Activated CD4-positive, alpha-beta T cell treated with anti-CD3 and anti-CD28 coated beads, Interleukin-2, amount 50 U/mL, for 1 hour (primary cell): ENCODE measurements around the gene LAMB1.
"Not testable (repeated sequence)": the region's sequence is repeated elsewhere in the genome, so short reads cannot be mapped to it uniquely, and the experiment has no call there.

Source experiments
- DNase-seq: peaks from one replicate; pipeline ENCODE4 v3.0.0-alpha.2; 2020

Gene LAMB1

DNA sequence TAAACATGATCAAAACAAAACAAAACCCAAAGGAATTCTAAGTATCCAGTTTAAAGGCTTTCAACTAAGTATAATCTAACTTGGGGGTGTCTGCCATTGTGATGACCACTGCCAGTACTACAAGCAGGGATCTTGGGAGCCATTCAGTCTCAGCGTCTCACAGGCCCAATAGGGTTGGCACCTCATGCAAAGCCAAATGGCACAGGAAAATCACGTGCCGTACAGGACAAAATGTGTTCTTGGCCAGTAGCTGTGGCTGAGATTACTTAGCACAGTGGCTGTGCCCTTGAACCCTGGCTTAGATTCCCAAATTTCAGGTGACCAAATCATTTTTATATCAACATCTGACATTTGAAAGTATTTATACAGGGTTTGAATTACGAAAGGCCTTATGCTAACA lies 62.0 kb downstream of the LAMB1 start:
- DNase-seq = no peak

GRCh38 chr7:107939573-107940489 lies 63.1 kb downstream of the LAMB1 start:
- no peak for DNase-seq

GRCh38 chr7:107938456-107939250 lies 64.3 kb downstream of the LAMB1 start:
- DNase-seq = no peak

DNA sequence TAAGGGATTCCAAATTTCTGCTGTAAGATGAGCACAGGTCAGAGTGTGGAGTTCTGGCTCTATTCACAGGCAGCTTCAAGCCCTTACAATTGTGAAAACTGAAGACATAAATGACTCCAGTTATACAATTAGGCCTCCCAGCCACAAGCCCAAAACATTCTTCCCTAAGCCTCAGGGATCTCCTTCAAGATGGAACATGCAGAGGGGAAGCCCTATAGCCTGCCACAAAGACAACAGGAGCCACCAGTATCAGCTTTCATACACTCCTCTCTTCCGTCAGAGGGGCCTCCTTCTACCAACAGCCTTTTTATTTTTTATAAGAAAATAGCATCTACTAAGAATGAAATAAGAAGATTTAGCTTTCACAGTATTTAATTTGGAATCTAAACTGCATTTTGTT lies 65.4 kb downstream of the LAMB1 start:
- no peak for DNase-seq

- no peak for DNase-seq
Observed at GRCh38 chr7:107936312-107936711, 66.6 kb downstream of the LAMB1 start.

GRCh38 chr7:107934991-107935770 lies 67.8 kb downstream of the LAMB1 start:
- no peak for DNase-seq

- no peak for DNase-seq
Observed at GRCh38 chr7:107933386-107934013, 69.5 kb downstream of the LAMB1 start.

DNA sequence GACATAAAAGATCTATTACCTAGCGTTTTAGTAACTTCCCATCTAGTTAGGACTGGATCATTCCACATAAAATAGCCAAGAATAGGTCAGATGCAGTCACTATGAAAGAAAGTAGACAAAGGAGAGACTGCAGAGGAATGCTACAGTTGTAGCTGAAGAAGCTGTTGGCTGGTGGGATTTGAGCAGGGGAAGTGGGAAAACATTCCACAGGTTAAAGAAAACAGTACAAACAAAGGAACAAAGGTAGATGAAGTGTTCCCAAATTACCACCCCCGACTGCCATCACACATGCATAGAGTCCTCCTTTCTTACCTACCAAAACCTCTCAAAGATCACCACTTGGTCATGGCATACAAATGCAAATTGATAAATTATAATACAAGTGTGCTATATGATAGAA lies 70.2 kb downstream of the LAMB1 start:
- DNase-seq = no peak

- DNase-seq = no peak
Observed at GRCh38 chr7:107931740-107932515, 71.0 kb downstream of the LAMB1 start.

GRCh38 chr7:107926481-107926880 lies 76.5 kb downstream of the LAMB1 start:
- no peak for DNase-seq

- no peak for DNase-seq
Observed at GRCh38 chr7:107924841-107925504, 78.0 kb downstream of the LAMB1 start.

GRCh38 chr7:107922886-107923285 lies 80.1 kb downstream of the LAMB1 start:
- no peak for DNase-seq

DNA sequence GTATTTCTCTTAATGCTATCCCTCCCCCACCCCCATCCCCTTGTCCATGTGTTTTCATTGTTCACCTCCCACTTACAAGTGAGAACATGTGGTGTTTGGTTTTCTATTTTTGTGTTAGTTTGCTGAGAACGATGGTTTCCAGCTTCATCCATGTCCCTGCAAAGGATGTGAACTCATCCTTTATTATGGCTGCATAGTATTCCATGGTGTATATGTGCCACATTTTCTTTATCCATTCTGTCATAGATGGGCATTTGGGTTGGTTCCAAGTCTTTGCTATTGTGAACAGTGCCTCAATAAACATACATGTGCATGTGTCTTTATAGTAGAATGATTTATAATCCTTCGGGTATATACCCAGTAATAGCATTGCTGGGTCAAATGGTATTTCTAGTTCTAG lies 81.1 kb downstream of the LAMB1 start:
- DNase-seq = not testable (repeated sequence)

DNA sequence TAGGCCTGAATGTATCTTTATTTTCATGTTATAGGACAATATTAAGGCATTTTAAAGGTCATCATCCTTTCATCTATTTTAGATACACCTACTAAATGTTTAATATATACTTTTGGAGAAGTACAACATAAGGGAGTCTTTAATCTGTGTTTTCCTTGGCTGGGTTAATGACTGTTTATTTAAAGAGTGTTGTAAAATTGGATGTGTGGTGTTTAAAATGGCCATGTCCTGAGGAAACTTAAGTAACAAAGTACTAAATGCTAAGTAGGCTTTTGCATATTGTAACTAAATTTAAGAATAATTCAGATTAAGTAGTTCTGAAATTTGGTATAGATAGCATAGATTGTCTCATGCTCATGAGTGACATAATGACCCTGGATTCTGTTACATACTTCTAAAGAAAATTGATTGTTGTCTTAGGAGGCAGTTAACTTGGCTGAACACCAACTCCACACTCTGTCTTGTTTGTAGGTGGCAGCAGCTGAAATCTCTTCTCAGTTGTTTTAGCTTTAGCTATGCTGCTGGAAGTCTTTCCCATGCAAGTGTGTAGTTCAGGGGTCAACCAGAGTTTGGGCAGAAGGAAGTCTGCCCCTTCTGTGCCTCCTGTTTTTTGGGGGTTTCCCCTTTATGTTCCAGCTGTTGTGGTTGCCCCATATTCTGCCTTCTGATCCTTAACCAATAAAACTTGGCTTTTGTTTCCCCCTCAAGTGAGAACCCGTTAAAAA lies 82.8 kb downstream of the LAMB1 start:
- no peak for DNase-seq

DNA sequence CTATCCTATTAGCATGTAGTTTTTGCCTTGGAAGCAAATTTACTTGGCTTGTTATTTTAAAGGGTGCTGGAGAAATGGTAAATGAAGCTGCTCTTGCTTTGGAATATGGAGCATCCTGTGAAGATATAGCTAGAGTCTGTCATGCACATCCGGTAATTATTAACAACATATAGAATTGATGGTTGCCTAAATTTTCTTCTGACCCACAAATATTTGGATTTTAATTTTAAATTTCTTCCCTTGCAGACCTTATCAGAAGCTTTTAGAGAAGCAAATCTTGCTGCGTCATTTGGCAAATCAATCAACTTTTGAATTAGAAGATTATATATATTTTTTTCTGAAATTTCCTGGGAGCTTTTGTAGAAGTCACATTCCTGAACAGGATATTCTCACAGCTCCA lies 84.0 kb downstream of the LAMB1 start:
- no peak for DNase-seq

GRCh38 chr7:107917763-107918651 lies 85.0 kb downstream of the LAMB1 start:
- DNase-seq = no peak

DNA sequence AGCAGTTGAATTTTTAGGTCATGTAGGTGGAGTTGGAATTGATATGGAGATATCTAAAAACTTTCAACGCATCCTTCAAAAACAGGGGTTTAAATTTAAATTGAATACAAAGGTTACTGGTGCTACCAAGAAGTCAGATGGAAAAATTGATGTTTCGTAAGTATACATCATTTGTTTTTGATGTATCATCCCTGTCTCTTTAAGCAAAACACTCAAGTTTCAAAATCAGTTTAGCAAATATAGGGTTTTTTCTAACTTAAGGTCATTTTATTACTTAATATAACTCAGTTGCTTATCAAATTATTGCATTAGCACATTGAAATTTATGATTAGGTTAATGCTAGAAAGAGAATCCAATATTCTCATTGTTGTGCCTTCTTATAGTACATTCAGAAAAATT lies 87.4 kb downstream of the LAMB1 start:
- no peak for DNase-seq

GRCh38 chr7:107914831-107915230 lies 88.1 kb downstream of the LAMB1 start:
- no peak for DNase-seq

DNA sequence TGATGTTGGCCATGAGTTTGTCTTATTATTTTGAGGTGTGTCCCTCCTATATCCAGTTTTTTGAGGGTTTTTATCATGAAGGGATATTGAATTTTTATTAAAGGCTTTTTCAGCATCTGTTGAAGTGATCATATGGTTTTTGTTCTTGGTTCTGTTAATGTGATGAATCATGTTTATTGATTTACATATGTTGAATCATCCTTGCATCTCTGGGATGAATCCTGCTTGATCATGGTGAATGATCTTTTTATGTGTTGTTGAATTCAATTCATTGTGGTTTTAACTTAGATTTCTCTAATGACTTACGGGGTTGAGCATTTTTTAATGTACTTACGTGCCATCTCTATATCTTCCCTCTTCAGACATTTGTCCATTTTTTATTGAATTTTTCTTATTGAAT lies 89.1 kb downstream of the LAMB1 start:
- DNase-seq = no peak

DNA sequence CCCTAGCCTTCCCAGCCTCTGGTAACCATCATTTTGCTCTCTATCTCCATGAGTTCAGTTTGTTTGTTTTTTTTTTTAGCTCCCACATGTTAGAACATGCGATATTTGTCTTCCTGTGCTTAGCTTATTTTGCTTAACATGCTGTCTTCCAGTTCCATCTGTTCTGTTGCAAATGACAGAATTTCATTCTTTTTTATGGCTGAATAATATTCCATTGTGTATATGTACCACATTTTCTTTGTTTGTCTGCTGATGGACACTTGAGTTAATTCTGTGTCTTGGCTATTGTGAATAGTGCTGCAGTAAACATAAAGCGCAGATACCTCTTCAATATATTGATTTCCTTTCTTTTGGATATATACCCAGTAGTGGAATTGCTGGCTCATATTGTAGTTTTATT lies 91.0 kb downstream of the LAMB1 start:
- no peak for DNase-seq
